ENCODE results near the gene RAB3C. TPM values are rescaled to one million over a fixed set of nuclear protein-coding genes. Genes with fewer than 3 reads are reported as not detected.

RAB3C gene
- total RNA-seq, 1 experiment from 2014 or later = 13.3 TPM

DNA sequence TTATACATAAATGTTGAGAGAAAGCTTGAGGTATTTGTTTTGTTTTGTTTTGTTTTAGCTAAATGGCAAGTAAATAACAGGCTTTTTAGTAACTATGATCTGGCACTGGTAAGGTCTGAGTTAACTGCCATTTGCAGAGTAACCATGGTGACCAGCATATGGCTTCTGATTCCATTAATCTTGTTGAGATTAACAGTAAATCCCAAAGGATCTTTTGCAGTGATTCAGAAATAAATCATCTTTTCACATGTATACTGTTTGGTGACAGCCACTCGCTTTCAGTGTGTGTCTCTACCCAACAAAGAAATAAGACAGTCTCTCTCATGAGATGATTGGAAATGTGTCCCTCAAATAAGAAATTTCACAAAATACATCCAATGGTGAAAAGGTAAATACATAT is 235.6 kb downstream of the RAB3C start (continued):
- TF ChIP-seq, protein P1, sequence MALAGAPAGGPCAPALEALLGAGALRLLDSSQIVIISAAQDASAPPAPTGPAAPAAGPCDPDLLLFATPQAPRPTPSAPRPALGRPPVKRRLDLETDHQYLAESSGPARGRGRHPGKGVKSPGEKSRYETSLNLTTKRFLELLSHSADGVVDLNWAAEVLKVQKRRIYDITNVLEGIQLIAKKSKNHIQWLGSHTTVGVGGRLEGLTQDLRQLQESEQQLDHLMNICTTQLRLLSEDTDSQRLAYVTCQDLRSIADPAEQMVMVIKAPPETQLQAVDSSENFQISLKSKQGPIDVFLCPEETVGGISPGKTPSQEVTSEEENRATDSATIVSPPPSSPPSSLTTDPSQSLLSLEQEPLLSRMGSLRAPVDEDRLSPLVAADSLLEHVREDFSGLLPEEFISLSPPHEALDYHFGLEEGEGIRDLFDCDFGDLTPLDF (CRISPR knock-in tag; IDR thresholded peaks at IDR 0.05) = no peak
- TF ChIP-seq, protein P2, sequence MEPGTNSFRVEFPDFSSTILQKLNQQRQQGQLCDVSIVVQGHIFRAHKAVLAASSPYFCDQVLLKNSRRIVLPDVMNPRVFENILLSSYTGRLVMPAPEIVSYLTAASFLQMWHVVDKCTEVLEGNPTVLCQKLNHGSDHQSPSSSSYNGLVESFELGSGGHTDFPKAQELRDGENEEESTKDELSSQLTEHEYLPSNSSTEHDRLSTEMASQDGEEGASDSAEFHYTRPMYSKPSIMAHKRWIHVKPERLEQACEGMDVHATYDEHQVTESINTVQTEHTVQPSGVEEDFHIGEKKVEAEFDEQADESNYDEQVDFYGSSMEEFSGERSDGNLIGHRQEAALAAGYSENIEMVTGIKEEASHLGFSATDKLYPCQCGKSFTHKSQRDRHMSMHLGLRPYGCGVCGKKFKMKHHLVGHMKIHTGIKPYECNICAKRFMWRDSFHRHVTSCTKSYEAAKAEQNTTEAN (CRISPR knock-in tag; IDR thresholded peaks at IDR 0.05) = no peak
- no peak for TF ChIP-seq ZNF423 (CRISPR knock-in tag; IDR thresholded peaks at IDR 0.05)
- TF ChIP-seq ATF1 (CRISPR knock-in tag; IDR thresholded peaks at IDR 0.05) = no peak
- no peak for TF ChIP-seq FOXP1 (CRISPR knock-in tag; IDR thresholded peaks at IDR 0.05; ENCODE audit: borderline replicate concordance)
- TF ChIP-seq TEAD1 (CRISPR knock-in tag; IDR thresholded peaks at IDR 0.05) = no peak

DNA sequence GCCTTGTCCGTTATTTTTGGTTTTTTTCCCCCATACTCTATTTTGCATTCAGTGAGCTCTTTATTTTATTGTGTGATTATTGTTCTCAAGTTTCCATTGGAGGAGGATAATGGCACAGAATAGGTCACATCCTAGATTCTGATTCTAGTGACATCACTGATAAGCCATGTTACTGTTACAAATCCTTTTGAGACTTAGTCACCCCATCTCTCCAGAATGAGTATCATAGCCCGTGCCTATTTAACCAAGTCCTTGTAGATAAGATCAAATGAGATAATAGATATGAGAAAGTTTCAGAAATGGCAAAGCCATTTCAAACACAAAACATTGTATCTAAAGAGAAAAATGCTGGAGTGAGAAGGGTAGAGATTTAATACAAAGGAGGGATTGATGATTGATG is 242.6 kb downstream of the RAB3C start:
- CTCF ChIA-PET = no interaction called here
- no peaks in the 10 kb centered on the region for H3K9me3 Mint-ChIP-seq

DNA sequence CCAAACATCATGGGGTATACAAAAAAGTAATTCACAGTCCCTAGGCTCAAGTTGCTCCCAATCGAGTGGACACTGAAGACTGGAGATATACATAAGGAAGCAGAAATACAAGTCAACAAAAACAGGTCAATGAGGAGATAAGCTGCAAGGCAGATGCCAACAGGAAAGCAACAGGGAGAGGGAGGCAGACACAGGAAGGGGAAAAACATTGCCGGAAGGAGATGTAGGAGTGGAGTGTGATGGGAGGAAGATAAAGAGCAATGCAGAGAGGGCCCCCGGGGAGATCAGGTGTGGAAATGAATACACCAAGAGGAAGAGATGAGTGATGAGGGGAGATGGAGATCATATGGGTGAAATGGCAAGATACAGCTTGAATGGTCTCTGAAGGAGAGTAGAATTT is 243.0 kb downstream of the RAB3C start:
- no peak overlapping the region for H3K4me3 Mint-ChIP-seq
- H3K4me1 Mint-ChIP-seq = no peaks in the 10 kb centered on the region
- ChIA-PET POLR2A (no interaction called here), CTCF (interaction anchor here (0.6 kb wide), 1 partner anchor 66 kb away, joined by 3 read pairs; no protein-coding TSS in a partner anchor)
- no peak for DNase-seq (ENCODE audit: low spot score)
- no peak for ATAC-seq
- H3K27ac Mint-ChIP-seq = peak overlapping the region; percentile 6; the same call in 1 of the 2 replicates
- no peaks in the 10 kb centered on the region for H3K27me3 Mint-ChIP-seq (ENCODE audit: low read depth)
- no peaks in the 10 kb centered on the region for H3K9me3 Mint-ChIP-seq
- H3K36me3 Mint-ChIP-seq = no peaks in the 10 kb centered on the region
- TF ChIP-seq, protein P3, sequence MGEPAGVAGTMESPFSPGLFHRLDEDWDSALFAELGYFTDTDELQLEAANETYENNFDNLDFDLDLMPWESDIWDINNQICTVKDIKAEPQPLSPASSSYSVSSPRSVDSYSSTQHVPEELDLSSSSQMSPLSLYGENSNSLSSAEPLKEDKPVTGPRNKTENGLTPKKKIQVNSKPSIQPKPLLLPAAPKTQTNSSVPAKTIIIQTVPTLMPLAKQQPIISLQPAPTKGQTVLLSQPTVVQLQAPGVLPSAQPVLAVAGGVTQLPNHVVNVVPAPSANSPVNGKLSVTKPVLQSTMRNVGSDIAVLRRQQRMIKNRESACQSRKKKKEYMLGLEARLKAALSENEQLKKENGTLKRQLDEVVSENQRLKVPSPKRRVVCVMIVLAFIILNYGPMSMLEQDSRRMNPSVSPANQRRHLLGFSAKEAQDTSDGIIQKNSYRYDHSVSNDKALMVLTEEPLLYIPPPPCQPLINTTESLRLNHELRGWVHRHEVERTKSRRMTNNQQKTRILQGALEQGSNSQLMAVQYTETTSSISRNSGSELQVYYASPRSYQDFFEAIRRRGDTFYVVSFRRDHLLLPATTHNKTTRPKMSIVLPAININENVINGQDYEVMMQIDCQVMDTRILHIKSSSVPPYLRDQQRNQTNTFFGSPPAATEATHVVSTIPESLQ (CRISPR knock-in tag; IDR thresholded peaks at IDR 0.05) = no peak
- TF ChIP-seq, protein P4, sequence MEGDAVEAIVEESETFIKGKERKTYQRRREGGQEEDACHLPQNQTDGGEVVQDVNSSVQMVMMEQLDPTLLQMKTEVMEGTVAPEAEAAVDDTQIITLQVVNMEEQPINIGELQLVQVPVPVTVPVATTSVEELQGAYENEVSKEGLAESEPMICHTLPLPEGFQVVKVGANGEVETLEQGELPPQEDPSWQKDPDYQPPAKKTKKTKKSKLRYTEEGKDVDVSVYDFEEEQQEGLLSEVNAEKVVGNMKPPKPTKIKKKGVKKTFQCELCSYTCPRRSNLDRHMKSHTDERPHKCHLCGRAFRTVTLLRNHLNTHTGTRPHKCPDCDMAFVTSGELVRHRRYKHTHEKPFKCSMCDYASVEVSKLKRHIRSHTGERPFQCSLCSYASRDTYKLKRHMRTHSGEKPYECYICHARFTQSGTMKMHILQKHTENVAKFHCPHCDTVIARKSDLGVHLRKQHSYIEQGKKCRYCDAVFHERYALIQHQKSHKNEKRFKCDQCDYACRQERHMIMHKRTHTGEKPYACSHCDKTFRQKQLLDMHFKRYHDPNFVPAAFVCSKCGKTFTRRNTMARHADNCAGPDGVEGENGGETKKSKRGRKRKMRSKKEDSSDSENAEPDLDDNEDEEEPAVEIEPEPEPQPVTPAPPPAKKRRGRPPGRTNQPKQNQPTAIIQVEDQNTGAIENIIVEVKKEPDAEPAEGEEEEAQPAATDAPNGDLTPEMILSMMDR (IDR thresholded peaks at IDR 0.05) = no peak
- TF ChIP-seq IRF1 (CRISPR knock-in tag; IDR thresholded peaks at IDR 0.05) (no peak), ATF2 (CRISPR knock-in tag; IDR thresholded peaks at IDR 0.05; ENCODE audit: borderline replicate concordance, low read depth) (no peak), TEAD4 (CRISPR knock-in tag; IDR thresholded peaks at IDR 0.05) (no peak), ESRRA (CRISPR knock-in tag; IDR thresholded peaks at IDR 0.05; ENCODE audit: borderline replicate concordance) (no peak), ETV6 (CRISPR knock-in tag; IDR thresholded peaks at IDR 0.05) (no peak), CREM (CRISPR knock-in tag; IDR thresholded peaks at IDR 0.05) (no peak), ZNF416 (CRISPR knock-in tag; IDR thresholded peaks at IDR 0.05) (no peak)
- TF ChIP-seq, protein P5, sequence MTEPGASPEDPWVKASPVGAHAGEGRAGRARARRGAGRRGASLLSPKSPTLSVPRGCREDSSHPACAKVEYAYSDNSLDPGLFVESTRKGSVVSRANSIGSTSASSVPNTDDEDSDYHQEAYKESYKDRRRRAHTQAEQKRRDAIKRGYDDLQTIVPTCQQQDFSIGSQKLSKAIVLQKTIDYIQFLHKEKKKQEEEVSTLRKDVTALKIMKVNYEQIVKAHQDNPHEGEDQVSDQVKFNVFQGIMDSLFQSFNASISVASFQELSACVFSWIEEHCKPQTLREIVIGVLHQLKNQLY (CRISPR knock-in tag; IDR thresholded peaks at IDR 0.05) = no peak
- TF ChIP-seq, protein P1 (CRISPR knock-in tag; IDR thresholded peaks at IDR 0.05) = no peak

More for the DNA sequence above, 242.6 kb downstream of the RAB3C start:
- ATAC-seq (no peak), DNase-seq (ENCODE audit: low spot score) (no peak)
- Mint-ChIP-seq H3K36me3 (no peaks in the 10 kb centered on the region), H3K27ac (no peak overlapping the region), H3K4me3 (no peak overlapping the region), H3K4me1 (no peaks in the 10 kb centered on the region), H3K27me3 (ENCODE audit: low read depth) (no peaks in the 10 kb centered on the region)
- TF ChIP-seq HMGA2 (CRISPR knock-in tag; IDR thresholded peaks at IDR 0.05) (no peak), SMAD3 (CRISPR knock-in tag; IDR thresholded peaks at IDR 0.05; ENCODE audit: borderline replicate concordance) (no peak)
- TF ChIP-seq, protein P3 (CRISPR knock-in tag; IDR thresholded peaks at IDR 0.05) = no peak
- TF ChIP-seq, protein P6, sequence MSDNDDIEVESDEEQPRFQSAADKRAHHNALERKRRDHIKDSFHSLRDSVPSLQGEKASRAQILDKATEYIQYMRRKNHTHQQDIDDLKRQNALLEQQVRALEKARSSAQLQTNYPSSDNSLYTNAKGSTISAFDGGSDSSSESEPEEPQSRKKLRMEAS (CRISPR knock-in tag; IDR thresholded peaks at IDR 0.05) = no peak
- POLR2A ChIA-PET = no interaction called here
